Measurements from ENCODE around the gene AHNAK2. TPM values are rescaled to one million over a fixed set of nuclear protein-coding genes. Genes with fewer than 3 reads are reported as not detected.
A peak's percentile ranks its signal among the peaks of the same experiment; 100 is the strongest.

Gene AHNAK2
- total RNA-seq, 2 experiments from 2014 or later, result 0.06 TPM

DNA sequence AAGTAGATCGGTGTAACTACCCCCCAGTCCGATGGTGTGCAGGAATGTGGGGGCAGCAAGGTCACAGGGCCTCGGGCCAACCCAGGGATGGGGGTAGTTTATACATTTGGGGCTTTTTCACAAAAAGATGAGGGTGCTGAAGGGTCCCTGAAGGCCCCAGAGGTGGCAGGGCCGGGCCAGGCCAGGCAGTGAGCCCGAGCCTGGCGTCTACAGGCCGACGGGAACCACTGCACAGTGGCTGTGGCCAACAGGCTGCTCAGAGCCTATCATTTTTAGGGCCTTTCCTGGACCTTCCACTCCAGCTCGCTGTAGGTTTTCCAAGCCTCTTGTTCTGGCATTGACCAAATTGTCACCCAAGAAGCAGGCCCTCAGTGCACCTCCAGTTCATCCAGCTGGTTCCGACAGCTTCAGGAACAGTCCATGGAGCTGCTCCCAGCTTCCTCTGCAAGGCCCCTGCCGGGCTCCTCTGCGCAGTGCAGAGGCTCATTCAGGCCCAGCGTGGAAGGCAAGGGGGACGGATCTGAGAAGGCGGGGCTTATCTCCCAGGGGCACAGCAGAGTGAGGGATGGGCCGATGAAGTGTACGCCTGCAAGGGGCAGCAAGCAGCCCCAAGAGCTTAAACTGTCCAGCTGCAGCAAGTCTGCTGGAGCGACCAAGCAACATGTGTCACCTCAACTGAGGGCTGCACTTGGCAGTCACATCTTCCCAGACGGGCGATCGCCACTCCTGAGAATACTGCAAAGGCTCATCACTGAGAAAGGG lies 28.8 kb upstream of the AHNAK2 start:
- Mint-ChIP-seq H3K36me3 (peaks cover 10% of the 10 kb centered on the region), H3K4me1 (peaks cover 2% of the 10 kb centered on the region), H3K27me3 (no peaks in the 10 kb centered on the region), H3K27ac (no peak overlapping the region), H3K4me3 (no peak overlapping the region), H3K9me3 (no peaks in the 10 kb centered on the region)
- ATAC-seq (ENCODE audit: low read depth), result no peak
- no peak for DNase-seq
- POLR2A ChIA-PET, result interaction anchor here (1.0 kb wide), 1 partner anchor 10 kb away, joined by 3 read pairs; no protein-coding TSS in a partner anchor

DNA sequence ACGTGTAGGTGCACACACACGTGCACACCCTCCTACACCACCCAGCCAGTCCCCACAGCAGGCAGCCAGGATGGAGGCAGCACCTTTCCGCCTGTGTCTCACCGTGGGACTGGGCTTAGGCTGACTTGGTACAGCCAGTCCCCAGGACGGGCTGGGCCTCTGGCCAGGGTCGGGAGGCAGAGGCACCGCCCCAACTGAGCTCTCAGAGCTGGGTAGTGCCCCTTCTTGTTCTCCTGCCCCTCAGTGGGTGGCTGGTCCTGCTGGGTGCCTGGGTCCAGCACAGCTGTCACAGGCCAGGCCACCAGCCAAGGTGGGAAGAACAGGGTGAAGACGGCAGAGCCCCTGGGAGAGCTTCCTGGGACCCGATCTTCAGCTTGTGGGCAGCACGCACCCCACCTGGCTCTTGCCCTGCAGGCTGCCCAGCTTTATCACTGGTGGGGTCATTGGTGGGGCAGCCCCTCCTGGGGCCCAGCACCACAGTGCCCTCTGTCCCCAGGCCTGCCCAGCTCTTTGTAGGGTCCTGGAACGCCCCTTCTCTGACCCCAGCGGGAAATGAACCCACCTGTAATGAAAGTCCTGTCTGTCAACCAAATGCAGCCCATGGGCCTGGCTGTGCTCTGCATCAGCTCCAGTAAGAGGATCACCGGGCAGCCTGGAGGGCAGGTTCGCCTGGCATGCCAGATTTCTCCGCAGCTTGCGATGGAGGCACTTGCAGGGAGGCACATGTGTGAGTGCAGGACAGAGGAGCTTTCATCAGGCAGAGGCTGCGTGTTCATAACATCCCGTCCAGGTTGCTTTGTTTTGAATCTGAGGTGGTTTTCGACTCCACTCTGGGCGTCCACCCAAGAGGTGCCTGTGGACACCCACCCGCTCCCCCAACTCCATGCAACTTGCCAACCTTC lies 28.0 kb upstream of the AHNAK2 start:
- Mint-ChIP-seq H3K4me3 (no peak overlapping the region), H3K36me3 (peaks cover 5% of the 10 kb centered on the region), H3K27ac (no peak overlapping the region), H3K9me3 (no peaks in the 10 kb centered on the region), H3K27me3 (no peaks in the 10 kb centered on the region), H3K4me1 (no peaks in the 10 kb centered on the region)
- POLR2A ChIA-PET, result interaction anchor here (0.8 to 1.0 kb wide), 4 partner anchors 9 to 14 kb away, joined by 3 to 4 read pairs (median 3); partner anchors contain the start of gene CDCA4
- ATAC-seq (ENCODE audit: low read depth) (peak; percentile 9), DNase-seq (no peak)

DNA sequence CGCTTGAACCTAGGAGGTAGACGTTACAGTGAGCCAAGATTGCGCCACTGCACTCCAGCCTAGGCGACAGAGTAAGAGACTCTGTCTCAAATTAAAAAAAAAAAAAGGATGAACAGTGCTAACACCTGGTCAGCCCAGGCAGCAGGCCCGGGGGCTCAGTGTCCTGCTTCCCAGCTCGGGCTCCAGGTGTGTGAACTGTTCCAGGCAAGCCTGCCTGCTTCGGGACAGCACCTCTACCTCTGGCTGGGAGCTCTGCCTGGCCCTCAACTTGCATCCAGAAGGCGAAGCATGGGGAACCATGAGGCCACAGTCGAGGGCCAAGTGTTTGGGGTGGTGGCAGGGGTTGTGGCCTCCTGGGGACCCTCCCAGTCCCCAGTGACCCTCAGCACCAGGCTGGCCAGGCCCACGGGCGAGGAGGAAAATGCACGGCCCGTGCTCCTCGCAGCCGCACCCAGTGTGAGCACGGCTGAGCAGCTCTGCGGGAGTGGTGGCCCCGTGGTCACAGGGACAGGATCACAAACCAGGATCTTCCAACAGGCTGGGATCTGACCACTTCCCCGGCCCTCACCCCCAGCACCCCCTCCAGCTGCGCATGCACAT lies 27.3 kb upstream of the AHNAK2 start:
- ATAC-seq (ENCODE audit: low read depth), result peak; percentile 24
- POLR2A ChIA-PET, result interaction anchor here (0.8 to 1.2 kb wide), 4 partner anchors 13 to 16 kb away, joined by 3 to 7 read pairs (median 4); partner anchors contain the start of gene CDCA4
- peaks cover 5% of the 10 kb centered on the region for H3K36me3 Mint-ChIP-seq
- no peaks in the 10 kb centered on the region for H3K9me3 Mint-ChIP-seq
- no peak for DNase-seq
- no peaks in the 10 kb centered on the region for H3K4me1 Mint-ChIP-seq
- no peak overlapping the region for H3K4me3 Mint-ChIP-seq
- no peak overlapping the region for H3K27ac Mint-ChIP-seq
- H3K27me3 Mint-ChIP-seq, result no peaks in the 10 kb centered on the region

DNA sequence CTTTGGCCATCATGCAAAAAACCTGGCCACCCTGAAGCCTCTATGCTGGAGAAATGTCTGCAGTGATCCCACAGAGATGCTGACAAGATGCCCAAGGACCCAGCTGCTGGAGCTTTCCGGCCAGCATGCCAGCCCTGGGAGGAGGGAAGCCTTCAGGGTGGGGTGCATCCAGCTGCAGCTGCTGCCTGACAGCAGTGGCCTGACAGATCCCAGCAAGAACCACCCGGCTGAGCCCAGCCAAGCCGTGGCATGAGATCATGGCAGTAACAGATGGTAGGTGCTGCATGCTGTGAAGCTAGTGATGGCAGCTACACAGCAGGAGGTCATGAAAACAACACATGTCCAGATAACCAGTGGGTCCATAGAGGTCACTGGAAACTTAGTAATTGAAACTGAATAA lies 21.2 kb upstream of the AHNAK2 start:
- Mint-ChIP-seq H3K27me3 (no peaks in the 10 kb centered on the region), H3K36me3 (peaks cover 10% of the 10 kb centered on the region), H3K4me3 (no peak overlapping the region), H3K9me3 (peaks cover 2% of the 10 kb centered on the region), H3K27ac (no peak overlapping the region), H3K4me1 (no peaks in the 10 kb centered on the region)
- POLR2A ChIA-PET, result no interaction called here
- DNase-seq, result peak; percentile 24
- no peak for ATAC-seq (ENCODE audit: low read depth)

DNA sequence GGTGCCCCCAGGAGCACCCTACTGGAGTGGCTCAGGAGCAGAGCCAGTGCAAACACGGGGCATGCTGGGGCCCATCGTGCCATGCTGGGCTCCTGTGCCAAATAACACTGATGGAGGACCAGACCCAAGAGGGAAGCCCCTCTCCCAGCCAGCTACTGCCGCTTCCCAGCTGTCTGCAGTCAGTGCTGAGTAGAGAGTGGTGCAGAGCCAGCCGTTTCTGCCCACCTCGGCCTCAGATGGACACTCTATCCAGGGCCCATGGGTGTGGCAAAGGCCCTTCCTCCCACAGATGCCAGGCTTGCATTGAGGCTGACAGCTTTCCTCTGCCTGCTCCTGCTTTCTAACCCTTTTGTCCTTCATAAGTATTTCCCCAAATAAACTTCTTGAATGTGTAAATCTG lies 20.6 kb upstream of the AHNAK2 start:
- Mint-ChIP-seq H3K27me3 (no peaks in the 10 kb centered on the region), H3K36me3 (peaks cover 10% of the 10 kb centered on the region), H3K4me1 (no peaks in the 10 kb centered on the region), H3K27ac (no peak overlapping the region), H3K9me3 (peaks cover 2% of the 10 kb centered on the region), H3K4me3 (no peak overlapping the region)
- DNase-seq (peak; percentile 25), ATAC-seq (ENCODE audit: low read depth) (no peak)
- POLR2A ChIA-PET, result interaction anchor here (0.7 to 1.3 kb wide), 2 partner anchors 21 to 199 kb away, joined by 3 to 5 read pairs; no protein-coding TSS in a partner anchor

DNA sequence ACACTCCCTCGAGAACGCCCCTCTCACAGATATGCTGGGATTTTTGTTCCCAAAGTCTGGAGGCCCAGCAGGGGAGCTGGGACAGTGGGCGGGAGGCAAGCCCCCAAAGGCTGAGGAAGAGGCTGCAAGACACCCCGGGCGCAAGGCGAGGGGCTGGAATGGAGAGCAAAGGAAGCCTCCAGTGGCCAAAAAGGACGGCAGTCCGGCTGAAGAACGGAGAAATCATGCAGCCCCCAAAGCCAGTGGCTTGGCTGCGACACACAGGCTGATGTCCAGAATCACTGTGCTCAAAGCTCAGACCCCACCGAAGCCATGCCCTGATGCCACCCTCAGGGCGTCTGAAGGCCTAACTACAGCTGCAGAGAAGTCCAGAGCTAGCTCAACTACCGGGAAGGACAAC lies 18.3 kb upstream of the AHNAK2 start:
- no peak overlapping the region for H3K27ac Mint-ChIP-seq
- no peak overlapping the region for H3K4me3 Mint-ChIP-seq
- POLR2A ChIA-PET, result interaction anchor here (1.3 kb wide), 1 partner anchor 10 kb away, joined by 3 read pairs; no protein-coding TSS in a partner anchor
- peaks cover 2% of the 10 kb centered on the region for H3K9me3 Mint-ChIP-seq
- H3K36me3 Mint-ChIP-seq, result peaks cover 10% of the 10 kb centered on the region
- no peak for DNase-seq
- no peaks in the 10 kb centered on the region for H3K4me1 Mint-ChIP-seq
- ATAC-seq (ENCODE audit: low read depth), result no peak
- H3K27me3 Mint-ChIP-seq, result no peaks in the 10 kb centered on the region

DNA sequence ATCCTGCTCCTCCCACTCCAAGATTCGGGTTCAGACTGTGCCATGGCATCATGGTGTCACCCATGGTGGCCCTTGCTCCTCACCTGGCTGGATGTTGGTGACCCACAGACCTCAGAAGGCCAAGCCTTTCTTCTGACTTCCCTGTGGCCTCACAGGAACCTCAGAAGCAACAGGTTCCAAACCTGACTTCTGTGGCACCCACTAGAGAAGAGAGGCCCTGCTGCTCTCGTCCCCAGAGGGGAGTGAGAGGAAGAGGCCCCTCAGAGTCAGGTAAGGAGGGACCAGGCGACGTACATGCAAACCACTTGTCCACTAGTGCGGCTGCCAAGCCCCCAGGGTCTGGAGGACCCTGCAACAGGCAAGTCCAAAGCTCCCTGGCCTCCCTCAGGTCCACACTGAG lies 17.9 kb upstream of the AHNAK2 start:
- no peak overlapping the region for H3K4me3 Mint-ChIP-seq
- ATAC-seq (ENCODE audit: low read depth) (no peak), DNase-seq (no peak)
- no peak overlapping the region for H3K27ac Mint-ChIP-seq
- no peaks in the 10 kb centered on the region for H3K27me3 Mint-ChIP-seq
- peaks cover 2% of the 10 kb centered on the region for H3K9me3 Mint-ChIP-seq
- POLR2A ChIA-PET, result interaction anchor here (1.3 kb wide), 1 partner anchor 11 kb away, joined by 3 read pairs; no protein-coding TSS in a partner anchor
- H3K36me3 Mint-ChIP-seq, result peaks cover 10% of the 10 kb centered on the region
- H3K4me1 Mint-ChIP-seq, result no peaks in the 10 kb centered on the region

DNA sequence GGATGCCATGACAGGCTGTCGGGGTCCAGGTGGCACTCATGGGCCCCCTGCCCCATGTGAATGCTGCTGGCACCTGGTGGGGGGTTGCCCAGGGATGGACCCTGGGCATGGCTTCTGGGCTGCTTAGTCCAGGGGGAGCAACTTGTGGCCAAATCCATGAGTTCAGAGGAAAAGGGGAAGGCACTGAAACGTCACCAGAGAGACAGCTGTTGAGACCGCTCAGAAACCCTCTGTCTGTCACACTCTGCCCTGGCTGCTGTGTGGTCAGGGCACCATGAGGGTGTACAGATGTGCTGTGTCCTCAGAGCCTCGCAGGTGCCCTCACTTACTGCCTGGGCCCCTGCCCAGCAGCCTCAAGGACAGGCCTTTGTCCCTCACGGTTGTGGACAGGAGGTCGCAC lies 16.8 kb upstream of the AHNAK2 start:
- Mint-ChIP-seq H3K27ac (no peak overlapping the region), H3K4me1 (no peaks in the 10 kb centered on the region), H3K27me3 (no peaks in the 10 kb centered on the region), H3K4me3 (no peak overlapping the region), H3K9me3 (peaks cover 1% of the 10 kb centered on the region), H3K36me3 (peaks cover 9% of the 10 kb centered on the region)
- DNase-seq (no peak), ATAC-seq (ENCODE audit: low read depth) (no peak)
- POLR2A ChIA-PET, result no interaction called here

DNA sequence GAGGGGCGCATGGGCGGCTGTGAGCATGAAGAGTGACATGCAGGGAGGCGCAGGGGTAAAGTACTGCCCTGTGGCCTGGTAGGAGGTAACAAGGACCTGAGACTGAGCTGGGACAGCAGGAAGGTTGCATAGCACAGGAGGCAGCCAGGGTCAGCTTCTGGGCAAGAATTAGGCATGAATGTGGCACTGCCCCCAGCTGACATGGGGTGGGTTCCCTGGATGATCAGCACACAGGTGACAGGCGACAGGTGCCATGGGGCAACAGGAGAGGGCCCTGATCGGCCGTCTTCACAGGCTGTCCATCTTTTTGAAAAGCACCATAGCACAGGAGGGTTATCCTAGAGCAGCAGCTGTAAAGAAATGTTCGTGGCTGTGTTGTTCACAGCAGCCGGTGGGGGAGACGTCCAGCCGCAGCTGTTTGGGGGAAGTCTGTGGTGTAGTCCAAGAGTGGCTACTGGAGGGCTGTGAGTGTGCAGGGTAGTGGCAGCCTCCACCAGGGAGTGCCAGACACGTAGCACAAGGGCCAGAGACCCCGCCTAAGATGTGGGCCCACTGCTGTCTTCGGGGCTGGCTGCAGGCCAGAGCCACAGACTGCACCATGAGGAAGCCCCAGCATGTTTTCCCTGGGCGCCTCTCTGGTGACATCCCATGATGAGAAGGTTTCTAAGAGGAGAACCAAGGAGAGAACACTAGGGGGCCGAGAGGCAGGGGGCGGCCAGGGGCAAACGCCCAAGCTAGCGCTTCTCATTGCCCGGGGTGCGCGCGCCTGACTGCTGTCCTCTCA lies 15.8 kb upstream of the AHNAK2 start:
- DNase-seq (no peak), ATAC-seq (ENCODE audit: low read depth) (peak; percentile 23)
- H3K9me3 Mint-ChIP-seq, result no peaks in the 10 kb centered on the region
- no peaks in the 10 kb centered on the region for H3K4me1 Mint-ChIP-seq
- H3K36me3 Mint-ChIP-seq, result peaks cover 3% of the 10 kb centered on the region
- POLR2A ChIA-PET, result interaction anchor here (1.0 kb wide), 1 partner anchor 27 kb away, joined by 3 read pairs; the partner anchor contains the start of gene CDCA4
- H3K27me3 Mint-ChIP-seq, result no peaks in the 10 kb centered on the region
- no peak overlapping the region for H3K27ac Mint-ChIP-seq
- H3K4me3 Mint-ChIP-seq, result no peak overlapping the region

DNA sequence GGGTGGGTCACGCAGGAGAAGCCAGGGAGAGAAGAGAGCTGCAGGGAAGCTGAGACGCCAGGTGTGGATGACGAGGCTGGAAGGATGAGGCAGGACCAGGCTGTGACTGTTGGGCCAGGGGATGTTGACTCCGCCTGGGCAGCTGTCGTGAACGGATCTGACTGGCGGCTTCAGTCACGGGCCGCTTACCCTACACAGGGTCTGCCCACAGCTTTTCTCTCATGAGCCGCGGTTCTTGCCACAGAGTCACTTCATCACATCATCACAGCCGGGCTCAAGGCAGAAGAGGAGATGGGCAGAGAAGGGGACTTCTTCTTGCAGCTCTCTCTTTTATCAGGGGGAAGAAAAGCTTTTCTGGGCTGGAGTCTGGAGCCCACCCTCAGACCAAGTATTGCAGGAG lies 15.1 kb upstream of the AHNAK2 start:
- H3K27me3 Mint-ChIP-seq, result no peaks in the 10 kb centered on the region
- DNase-seq (no peak), ATAC-seq (ENCODE audit: low read depth) (no peak)
- no peak overlapping the region for H3K27ac Mint-ChIP-seq
- H3K4me1 Mint-ChIP-seq, result no peaks in the 10 kb centered on the region
- POLR2A ChIA-PET, result interaction anchor here (1.0 kb wide), 1 partner anchor 28 kb away, joined by 3 read pairs; the partner anchor contains the start of gene CDCA4
- H3K4me3 Mint-ChIP-seq, result no peak overlapping the region
- peaks cover 3% of the 10 kb centered on the region for H3K36me3 Mint-ChIP-seq
- H3K9me3 Mint-ChIP-seq, result no peaks in the 10 kb centered on the region

DNA sequence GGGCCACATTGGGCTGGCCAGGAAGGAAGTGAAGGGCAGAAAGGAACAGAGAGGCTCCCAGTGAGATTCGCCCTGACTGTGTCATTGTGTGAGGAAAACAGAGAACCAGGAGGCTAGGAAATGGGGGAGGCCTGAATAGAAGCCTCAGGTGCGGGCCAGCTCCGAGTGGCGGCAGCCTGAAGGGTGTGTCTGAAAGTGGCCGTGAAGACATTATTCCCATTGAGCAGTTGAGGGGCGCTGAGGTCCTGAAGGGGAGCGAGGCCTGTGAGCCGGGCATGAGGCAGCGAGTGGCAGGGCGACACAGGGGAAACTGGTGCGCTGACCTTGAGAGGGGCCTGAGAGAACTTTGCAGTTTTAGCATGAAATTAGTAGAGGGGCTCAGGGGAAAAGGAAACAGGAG lies 14.3 kb upstream of the AHNAK2 start:
- POLR2A ChIA-PET, result no interaction called here
- no peak overlapping the region for H3K27ac Mint-ChIP-seq
- ATAC-seq (ENCODE audit: low read depth), result no peak

DNA sequence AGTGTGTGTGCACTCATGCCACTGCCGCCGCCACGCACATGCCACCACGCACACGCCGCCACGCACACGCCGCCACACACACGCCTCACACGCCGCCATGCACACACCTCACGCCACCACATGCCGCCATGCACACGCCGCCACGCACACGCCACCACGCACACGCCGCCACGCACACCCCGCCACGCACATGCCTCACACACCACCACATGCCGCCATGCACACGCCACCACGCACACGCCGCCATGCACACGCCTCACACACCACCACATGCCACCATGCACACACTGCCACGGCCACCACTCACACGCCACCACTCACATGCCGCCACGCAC lies 13.7 kb upstream of the AHNAK2 start:
- POLR2A ChIA-PET, result no interaction called here
- H3K4me1 Mint-ChIP-seq, result no peaks in the 10 kb centered on the region
- no peaks in the 10 kb centered on the region for H3K36me3 Mint-ChIP-seq
- H3K27ac Mint-ChIP-seq, result no peak overlapping the region
- H3K27me3 Mint-ChIP-seq, result no peaks in the 10 kb centered on the region
- no peak for ATAC-seq (ENCODE audit: low read depth)
- no peak for DNase-seq
- H3K9me3 Mint-ChIP-seq, result no peaks in the 10 kb centered on the region
- H3K4me3 Mint-ChIP-seq, result no peak overlapping the region

More for the DNA sequence above, 14.3 kb upstream of the AHNAK2 start:
- Mint-ChIP-seq H3K36me3 (peaks cover 3% of the 10 kb centered on the region), H3K4me3 (no peak overlapping the region), H3K9me3 (no peaks in the 10 kb centered on the region), H3K27me3 (no peaks in the 10 kb centered on the region), H3K4me1 (no peaks in the 10 kb centered on the region)
- DNase-seq, result no peak

DNA sequence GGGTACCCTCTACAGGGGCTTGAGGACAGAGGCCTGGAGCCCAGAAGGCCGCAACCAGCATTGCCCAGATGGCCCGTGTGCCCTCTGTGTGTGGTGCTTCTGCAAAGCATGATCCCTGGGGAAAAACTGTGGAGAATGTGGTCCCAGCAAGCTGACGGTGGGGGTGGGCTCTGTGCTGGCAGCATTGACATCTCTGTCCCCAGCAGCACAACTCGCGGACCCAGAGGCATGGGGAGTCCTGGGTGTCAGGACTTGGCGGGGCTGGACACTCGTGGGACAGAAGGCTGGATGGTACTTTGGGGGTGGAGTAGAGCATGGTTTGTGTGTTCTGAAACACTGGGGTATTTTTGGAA lies 11.8 kb upstream of the AHNAK2 start:
- Mint-ChIP-seq H3K4me3 (no peak overlapping the region), H3K4me1 (no peaks in the 10 kb centered on the region), H3K36me3 (no peaks in the 10 kb centered on the region), H3K27ac (no peak overlapping the region), H3K27me3 (no peaks in the 10 kb centered on the region), H3K9me3 (no peaks in the 10 kb centered on the region)
- ATAC-seq (ENCODE audit: low read depth), result no peak
- DNase-seq, result no peak
- POLR2A ChIA-PET, result interaction anchor here (1.1 kb wide), 1 partner anchor 21 kb away, joined by 3 read pairs; no protein-coding TSS in a partner anchor

All from activated naive CD8-positive, alpha-beta T cell treated with anti-CD3 and anti-CD28 coated beads, Interleukin-2, amount 10 ng/mL, durations not matched to agents 7 days and 5 days (primary cell).